NCI-H2196 (cell line): Measurements from ENCODE around the gene STIM2.

Experiments
- DNase-seq: peaks from one replicate; lab custom pipeline; 2025; ENCODE audit not compliant: unreplicated experiment; lab: John Stamatoyannopoulos, UW

STIM2 gene

DNA sequence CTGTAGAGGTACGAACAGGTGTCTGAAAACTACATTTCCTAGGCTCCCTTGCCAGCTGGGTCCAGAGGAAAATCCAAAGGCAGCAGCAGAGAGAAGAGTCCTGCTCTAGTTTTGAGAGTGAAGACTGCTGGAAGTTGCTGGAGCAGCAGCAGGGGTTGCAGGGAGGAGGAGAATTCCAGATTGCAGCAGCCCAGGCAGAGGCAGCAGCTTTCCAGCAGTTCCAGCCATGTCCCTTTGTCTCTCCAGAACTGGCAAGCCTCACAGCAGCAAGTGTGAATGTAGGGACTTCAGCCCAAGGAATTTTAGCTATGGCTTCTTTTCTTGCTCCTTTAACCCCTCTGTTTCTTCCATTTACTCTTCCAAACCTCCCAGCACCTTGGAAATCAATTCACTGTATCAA, 24.1 kb upstream of the STIM2 start:
- DNase-seq, result no peak

DNA sequence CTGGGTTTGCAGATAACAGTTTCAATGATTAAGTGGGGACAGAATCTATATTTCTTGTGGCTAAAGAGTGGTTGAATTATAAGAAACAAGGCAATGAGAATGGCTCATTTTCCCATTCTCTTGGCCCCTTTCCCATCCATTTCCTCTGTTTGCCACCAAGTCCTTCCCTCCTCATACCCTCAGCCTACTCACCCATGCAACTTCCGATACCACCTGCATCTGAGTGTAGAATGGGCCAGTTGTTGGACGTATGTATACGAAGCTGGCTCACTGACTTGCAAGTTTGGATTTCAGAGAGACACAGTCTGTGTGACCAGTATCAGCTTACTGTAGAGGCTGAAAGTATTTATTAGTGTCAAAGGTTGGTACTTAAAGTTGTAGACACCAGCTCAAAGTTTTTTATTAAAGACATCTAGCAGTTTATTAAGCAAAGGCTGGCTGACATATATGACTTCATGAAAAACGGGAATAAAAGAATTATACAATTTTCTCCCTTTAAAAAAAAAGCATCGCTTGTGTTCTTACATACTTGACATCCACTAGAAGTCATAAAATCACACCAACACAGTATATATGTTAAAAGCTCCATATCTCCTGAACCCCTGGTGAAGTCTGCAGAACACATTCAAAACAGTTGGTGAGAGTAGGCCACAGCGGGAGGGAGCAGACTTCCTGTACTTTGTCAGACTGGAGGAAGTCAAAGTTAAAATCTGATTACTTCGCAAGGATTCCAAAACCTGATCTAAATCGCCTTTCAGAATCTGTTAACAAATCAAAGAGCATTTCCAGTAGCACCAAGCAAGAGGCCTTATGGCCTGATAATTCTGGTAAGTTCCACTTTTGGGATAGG, 22.4 kb upstream of the STIM2 start:
- DNase-seq, result no peak

GRCh38 chr4:26839016-26839415, 21.6 kb upstream of the STIM2 start:
- no peak for DNase-seq

DNA sequence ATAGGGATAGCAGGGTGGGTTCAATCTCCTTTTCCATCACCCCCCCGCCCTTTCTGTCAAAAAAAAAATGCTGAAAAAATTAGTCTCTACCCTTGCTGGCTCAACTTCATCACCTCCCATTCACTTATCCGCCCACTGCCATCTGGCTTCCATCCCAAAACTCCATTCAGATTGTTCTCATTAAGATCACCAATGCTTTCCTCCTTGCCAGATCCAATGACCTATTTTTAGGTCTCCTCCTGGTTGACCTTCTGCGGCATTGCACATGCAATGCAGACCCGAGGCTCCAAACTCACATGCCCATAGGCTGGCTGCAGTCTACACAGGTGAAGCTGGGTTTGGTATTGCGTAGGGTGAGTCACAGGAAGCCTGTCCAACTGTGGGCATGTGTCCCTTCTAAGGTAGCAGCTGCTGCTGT, 21.1 kb upstream of the STIM2 start:
- DNase-seq, result no peak

DNA sequence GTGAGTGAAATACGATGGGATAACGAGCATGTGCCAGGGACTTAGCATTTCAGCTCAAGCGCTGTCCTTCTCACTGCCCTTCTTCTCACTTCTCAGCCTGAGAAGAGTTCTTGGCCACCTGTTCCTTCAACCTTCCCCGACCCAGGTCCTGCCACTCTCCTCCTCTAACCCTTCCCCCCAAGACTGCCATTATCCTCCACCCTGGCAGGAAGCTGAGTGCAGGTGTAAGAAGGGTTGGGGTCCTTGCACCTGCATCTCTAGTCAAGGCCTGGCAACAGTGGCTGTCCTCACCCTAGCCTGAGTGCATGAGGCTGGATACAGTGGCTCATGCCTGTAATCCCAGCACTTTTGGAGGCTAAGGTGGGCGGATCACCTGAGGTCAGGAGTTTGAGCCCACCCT, 19.9 kb upstream of the STIM2 start:
- no peak for DNase-seq

DNA sequence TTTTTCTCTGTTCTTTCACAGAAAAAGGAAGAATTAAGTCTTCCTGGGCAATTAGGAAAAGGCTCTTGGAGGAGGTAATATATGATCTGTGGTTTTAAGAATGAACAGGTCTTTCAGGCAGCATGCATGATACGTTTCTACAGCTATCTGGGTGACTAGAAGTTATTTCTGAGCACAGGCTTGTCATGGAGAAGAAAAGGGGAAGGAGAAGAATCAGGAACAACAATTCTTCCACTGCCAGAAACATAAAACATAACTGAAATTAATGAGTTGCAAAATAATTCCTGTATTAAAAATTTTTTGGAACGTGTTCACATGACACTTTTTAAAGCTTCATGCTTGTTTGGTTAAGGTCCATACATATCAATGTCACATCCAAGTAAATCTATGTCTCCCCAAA, 17.7 kb upstream of the STIM2 start:
- no peak for DNase-seq

DNA sequence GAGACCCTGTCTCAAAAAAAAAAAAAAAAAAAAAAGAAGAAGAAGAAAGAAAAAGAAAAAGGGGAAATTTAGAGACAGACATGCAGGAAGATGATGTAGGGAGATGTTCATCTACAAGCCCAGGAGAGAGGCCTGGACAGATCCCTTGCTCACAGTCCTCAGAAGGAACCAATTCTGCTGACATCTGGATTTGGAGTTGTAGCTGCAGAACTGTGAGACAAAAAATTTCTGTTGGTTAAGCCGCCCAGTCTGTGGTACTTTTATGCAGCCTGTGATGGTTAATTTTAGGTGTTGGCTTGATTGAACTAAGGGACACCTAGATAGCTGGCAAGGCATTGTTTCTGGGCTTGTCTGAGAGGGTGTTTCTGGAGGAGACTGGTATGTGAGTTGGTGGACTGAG, 10.1 kb upstream of the STIM2 start:
- DNase-seq, result no peak

GRCh38 chr4:26851129-26851528, 9.5 kb upstream of the STIM2 start:
- DNase-seq, result no peak

- peak; percentile 22 for DNase-seq
Measured at GRCh38 chr4:26854701-26855100, 5.9 kb upstream of the STIM2 start.

- no peak for DNase-seq
Measured at GRCh38 chr4:26856906-26857277, 3.7 kb upstream of the STIM2 start.

- DNase-seq, result peak; percentile 87
Measured at GRCh38 chr4:26857278-26858034, 3.2 kb upstream of the STIM2 start.

- DNase-seq, result no peak
Measured at GRCh38 chr4:26858035-26858918, 2.4 kb upstream of the STIM2 start.

GRCh38 chr4:26858947-26859401, 1.7 kb upstream of the STIM2 start:
- DNase-seq, result peak; percentile 36

DNA sequence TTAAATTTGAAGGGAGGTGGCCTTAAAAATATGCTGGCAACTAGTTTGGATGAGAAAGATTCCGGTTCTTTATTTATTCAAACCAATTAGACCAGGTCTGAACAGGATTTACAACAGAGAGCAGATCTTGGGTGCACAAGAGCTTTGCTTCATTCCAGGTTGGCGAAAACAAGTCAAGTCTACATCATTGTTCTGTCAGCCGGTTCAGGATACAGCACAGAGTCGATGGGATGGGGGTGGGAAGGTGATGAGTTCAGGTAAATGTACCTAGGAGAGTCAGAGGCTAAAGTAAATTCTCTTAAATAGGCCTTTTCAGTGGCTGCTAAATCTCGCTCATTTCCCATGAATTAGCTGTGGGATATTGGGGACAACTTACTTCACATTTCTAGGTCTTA, 882 bp upstream of the STIM2 start:
- no peak for DNase-seq

- peak; percentile 46 for DNase-seq
Measured at GRCh38 chr4:26860922-26861433, 337 bp downstream of the STIM2 start.

DNA sequence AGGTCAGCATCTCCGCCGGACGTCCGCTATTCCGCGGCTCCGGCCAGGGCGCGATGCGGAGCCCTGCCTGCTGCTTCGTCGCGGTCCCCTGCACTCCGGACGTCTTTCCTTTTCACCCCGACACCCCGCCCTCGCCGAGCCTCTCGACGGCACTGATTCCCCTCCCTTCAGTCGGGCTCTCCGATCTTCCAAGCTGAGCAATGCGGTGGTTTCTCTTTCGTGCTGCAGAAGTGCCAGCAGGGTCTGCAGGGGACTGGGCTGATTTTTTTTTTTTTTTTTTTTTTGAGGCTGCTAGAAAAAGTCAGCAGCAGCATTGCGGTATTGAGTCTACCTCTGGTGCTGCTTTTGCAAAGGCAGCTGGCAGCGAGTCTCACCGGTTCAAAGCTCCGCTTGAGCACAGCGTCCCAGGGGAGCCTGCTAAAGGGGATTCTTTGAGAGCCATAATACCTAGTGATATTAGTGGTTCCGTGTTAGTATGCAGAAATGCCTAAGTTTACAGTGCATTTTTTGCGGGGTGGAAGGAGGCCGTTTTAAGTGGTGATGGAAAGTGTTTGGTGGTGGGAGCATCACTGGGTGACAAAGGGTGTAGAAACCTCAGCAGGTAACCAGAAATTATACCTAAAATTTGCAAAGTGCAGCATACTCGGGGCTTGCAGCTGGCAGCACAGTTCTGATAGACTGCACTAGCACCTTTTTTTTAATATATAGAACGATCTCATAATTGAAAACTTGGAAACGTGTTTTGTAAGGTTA, 969 bp downstream of the STIM2 start:
- DNase-seq, result no peak

DNA sequence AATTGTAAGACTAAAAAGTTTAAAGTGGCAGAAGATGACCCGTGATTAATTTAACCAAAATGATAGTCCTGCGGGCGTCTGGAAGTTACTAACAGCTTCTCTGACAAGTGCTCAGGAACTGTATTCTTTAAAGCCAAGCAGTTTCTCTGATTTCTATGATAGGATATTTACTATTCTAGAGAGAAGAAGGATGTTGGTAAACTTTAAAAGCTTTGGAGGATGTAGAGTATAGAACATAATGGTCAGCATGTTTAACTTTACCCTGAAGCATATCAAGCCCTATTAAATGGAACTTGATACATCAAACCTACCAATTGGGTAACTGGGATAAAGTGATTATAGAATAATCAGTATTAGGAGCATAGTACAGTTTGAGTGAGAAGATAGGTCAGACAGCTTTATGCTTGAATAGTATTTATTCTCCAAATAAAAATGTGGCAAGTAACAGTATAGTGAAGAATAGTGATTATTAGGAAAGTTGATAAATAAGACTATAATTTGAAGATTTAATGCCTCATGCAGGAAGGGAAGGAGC, 1.8 kb downstream of the STIM2 start:
- DNase-seq, result no peak

DNA sequence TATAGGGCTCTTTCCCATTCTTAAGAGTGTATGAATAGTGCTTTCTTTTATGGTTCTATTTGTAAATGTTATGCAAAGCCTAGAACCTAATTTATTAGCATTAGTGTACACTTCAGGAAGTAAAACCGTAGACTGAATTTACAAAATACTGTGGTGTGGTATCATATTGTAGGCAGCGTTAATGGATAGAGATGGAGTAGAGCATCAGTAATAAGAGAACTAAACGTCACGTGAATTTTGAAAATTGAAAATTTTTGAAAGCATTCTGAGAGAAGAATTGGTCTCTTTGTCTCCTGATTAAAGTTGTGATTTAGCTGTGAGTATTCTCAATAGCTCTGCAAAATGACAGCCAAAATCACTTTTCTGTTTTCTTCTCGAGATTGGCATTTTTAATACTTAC, 2.9 kb downstream of the STIM2 start:
- DNase-seq, result no peak

DNA sequence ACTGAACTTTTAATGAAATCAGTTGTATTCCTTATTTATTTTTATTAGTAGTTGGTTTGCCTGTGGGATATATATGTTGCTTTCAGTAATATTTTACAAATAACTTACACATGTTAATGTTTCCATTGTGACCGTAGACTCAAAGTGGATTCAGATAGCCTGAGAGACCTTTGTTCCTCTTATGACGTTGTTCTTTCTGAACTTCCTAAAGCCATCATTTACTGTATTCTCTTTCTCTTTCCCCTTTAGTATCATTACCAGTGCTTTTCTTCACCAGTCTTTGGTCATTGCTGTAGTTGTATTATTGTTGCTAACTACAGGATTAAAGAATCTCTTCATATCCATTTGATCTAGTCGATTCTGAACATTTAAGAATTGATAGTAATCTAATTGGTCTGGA, 4.3 kb downstream of the STIM2 start:
- DNase-seq, result no peak

DNA sequence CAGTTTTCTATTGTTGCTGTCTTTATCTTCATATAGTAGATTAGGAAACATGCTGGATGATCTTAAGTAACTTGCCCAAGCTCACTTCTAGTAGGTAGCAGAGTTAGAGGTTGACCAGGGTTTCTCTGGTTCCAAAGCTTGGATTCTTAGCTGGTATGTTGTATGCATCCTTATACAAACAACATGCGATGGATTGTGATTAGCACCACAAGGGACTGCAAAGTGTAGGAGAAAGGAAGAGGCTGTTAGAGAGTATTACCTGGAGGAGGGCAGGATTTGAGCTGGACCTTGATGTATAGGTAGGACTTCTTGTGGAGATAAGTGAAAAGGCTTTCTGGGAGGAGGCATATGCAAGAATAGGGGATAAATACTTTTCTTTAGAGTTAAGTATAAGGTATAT, 5.6 kb downstream of the STIM2 start:
- no peak for DNase-seq
